HG02981 (cell line): ENCODE data around the gene CD86.

Experiments
- ATAC-seq: cut with Tn5 transposase; IDR thresholded peaks from one replicate; pipeline ENCODE4 v1.9.1; 2021; ENCODE audit warnings: mild to moderate bottlenecking, moderate library complexity; ENCODE audit not compliant: unreplicated experiment

Gene CD86

GRCh38 chr3:122058294-122058693 is 3.1 kb downstream of the CD86 start:
- no peak for ATAC-seq

- ATAC-seq, result no peak
Observed at GRCh38 chr3:122060040-122060698, 5.0 kb downstream of the CD86 start.

- no peak for ATAC-seq
Observed at GRCh38 chr3:122063908-122064307, 8.7 kb downstream of the CD86 start.

DNA sequence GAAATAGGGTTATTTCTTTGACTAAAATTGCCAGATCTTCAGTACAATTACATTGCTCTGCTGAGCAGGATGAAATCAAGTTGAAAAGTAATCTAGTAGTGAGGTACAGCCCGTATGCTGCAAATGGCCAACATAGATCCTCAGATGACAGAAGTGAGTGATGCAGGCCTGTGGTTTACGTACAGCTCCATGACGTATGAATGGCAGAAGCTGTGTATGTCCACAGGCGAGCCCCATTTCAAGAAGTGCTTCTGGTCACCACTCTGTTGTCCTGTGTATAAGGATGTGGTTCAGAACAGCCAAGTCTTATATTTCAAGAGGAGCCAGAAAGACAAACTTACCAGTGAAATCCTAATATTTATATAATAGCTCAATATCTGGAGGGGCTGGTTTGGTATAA is 9.2 kb downstream of the CD86 start:
- ATAC-seq, result no peak

GRCh38 chr3:122066331-122067213 is 11.4 kb downstream of the CD86 start:
- ATAC-seq, result peak; percentile 20

DNA sequence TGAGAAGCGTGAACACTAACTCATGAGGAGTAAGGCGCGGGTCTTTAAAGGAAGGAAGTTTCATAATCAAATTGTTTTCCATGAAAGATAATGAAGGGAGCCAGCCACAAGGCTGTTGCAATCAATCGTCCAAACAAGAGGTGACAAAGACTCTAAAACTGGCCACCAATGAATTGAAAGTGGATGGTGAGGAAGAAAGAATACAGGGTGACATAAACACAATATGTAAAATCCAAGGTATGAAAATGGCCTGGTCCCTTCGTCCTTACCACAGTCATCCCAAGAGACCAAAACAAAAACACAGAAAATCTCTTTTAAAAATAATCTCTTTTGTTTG is 12.0 kb downstream of the CD86 start:
- ATAC-seq, result peak; percentile 70

GRCh38 chr3:122067588-122068240 is 12.6 kb downstream of the CD86 start:
- no peak for ATAC-seq

GRCh38 chr3:122074621-122075265 is 19.6 kb downstream of the CD86 start:
- peak; percentile 60 for ATAC-seq

DNA sequence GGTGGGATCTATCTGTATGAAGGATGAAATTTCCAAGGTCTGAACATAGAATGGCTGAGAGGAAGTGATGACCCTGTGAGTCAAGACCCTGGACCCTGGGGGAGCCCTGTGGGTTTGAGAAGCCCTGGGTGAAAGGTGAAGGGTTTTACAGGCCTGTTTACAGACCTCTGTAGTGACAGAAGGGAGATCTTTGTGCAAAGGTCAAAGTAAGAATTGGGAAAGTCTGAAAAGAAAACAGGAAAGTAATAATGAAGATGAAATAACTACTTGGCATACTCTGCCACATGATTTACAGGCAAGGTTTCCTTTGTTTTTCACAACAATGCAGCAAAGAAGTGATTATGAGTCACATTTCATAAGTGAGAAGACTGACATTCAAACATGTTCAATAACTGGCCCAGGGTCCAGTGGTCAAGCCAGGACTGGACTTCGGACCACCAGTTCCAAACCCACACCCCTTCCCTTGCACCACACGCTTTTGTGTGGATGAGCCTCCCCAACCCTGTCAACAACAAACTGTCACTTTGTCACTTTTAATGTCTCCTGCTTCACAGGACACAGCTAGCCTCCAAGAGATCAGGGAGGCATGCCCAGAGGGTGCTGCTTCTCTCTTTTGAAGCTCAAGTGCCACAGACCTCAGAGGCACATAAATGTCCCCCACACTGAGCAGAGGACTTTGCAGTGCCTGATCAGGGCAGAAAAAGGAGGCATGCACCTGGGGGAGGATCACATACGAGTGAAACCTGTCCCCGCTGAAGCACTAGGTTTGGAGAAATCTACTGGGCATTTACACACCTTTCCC is 21.5 kb downstream of the CD86 start:
- peak; percentile 3 for ATAC-seq

- ATAC-seq, result peak; percentile 34
Observed at GRCh38 chr3:122077293-122078234, 22.4 kb downstream of the CD86 start.

DNA sequence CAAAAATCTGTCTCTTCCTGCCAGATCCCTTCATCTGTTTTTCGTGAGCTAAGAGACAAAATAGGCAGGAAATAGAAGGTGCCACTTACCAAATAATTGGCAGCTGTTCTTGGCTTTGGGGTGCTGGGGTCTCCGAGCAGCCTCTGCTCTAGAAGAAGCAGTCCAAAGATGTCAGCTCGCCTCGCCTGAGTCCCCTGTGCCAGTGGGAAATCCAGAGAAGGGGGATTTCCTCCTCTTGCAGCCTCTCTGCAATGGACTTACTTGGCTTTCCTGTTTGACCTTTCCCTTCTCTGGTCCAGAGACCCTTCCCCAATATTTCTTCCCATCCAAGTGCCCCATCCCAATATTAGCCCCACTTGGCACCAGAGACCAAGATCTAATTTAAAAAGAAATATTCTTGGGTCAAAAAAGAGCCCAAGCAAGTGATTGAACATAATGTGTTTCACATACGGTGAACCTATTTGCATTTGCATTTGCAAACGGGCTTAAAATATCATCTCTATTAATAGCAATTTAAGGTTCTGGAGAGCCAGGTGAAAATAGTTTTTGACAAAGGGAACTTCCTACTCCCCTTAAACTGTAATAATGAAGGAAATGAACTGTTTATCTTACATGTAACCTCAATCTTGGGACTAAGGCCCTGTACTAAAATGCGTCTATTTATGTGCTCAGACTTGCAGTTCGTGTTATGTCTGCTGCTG is 23.2 kb downstream of the CD86 start:
- ATAC-seq, result no peak

GRCh38 chr3:122079524-122080206 is 24.5 kb downstream of the CD86 start:
- ATAC-seq, result no peak

GRCh38 chr3:122080207-122080587 is 25.0 kb downstream of the CD86 start:
- no peak for ATAC-seq

GRCh38 chr3:122081543-122082247 is 26.5 kb downstream of the CD86 start:
- peak; percentile 35 for ATAC-seq

GRCh38 chr3:122082357-122082756 is 27.2 kb downstream of the CD86 start:
- no peak for ATAC-seq

- ATAC-seq, result no peak
Observed at GRCh38 chr3:122084799-122085198, 29.6 kb downstream of the CD86 start.

GRCh38 chr3:122085673-122086072 is 30.5 kb downstream of the CD86 start:
- ATAC-seq, result no peak

GRCh38 chr3:122088531-122088930 is 33.4 kb downstream of the CD86 start:
- ATAC-seq, result no peak
